ENCODE results near the gene ZMAT5.

The ZMAT5 gene, protein sequence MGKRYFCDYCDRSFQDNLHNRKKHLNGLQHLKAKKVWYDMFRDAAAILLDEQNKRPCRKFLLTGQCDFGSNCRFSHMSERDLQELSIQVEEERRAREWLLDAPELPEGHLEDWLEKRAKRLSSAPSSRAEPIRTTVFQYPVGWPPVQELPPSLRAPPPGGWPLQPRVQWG

DNA sequence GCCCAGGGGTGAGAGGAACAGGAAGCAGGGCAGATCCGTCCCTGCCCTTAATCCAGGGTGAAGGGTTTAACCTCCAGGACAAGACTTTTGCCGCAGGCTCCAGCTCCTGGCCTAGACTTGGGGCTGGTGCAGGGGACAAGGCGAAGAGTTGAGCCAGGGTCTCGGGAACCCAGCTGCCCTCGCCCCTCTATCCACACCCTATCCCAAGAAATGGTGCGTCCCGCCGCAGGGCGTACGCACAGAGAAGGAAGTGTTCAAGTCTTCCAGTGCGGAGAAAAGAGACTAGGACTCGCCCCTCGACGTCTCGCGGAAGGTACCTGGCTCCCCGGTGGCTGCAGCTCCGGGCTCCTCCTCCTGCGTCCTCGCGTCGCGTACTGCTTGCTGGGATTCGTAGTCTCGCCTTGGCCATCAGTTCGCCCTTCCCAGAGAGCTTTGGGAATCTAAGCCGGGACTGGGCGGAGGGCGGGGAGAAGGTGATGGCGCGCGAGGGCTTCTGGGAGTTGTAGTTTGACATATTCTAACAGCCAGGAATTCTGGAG lies at the start of gene ZMAT5:
Gene ZMAT5, minus strand, starts transcription at position 376 of the 539 bp plus-strand sequence. CDS start 18,463 bp downstream, outside the sequence.
- peak; percentile 88 for DNase-seq

DNA sequence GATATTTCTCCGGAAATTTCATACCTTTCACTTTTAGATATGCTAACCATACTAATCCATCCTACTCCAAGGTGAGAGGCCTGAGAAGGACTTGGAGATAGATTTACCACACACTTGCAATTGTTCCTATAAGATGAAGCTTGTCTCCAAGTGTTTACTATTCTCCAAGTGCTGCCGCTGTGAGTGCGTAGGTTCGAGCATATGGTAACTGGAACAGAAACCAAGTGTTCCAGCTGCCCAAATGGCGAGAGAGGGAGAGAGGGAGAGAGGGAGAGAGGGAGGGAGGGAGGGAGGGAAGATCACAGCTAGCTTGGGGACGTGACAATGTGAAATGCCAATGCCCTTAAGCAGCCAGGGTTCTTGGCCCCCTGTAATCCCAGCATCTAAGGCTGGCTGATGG lies 49.7 kb upstream of the ZMAT5 start:
- no peak for DNase-seq

DNA sequence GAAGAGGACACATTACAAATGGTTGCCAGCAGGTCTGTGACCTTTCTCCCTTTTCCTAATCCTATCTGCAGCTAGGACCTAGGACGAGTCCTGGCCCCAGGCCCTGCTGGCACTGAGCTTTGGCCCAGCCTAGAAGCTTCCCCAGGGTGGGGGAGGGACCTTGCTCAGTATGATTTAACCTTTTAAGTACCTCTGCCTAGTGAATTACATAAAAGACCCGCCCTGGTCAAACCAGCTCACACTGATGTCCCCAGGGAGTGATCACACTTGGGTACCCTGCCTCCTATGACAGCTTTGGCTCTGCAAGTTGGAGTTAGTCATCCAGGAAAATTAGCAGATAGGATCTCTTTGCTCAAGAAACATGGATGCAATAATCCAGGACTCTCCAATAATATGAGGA lies 49.3 kb upstream of the ZMAT5 start:
- DNase-seq, result peak; percentile 35

DNA sequence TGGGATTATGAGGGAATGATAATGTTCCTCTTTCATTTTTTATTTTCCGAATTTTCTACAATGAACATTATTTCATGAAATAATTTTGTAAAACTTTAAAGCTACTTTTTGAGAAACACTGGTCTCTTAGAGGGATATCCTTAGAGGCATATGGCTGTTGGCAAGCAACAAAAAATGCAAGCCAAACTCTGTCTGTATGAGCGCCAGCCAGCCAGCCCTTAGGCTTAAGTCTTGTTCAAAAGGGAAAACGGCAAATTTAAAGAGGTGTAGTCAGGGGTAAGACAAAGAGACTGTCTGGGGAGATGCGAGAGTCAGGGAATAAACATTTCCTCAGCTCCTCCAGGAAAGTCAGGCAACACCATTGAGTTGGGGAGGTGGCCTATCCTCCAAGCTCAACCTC lies 48.8 kb upstream of the ZMAT5 start:
- no peak for DNase-seq

DNA sequence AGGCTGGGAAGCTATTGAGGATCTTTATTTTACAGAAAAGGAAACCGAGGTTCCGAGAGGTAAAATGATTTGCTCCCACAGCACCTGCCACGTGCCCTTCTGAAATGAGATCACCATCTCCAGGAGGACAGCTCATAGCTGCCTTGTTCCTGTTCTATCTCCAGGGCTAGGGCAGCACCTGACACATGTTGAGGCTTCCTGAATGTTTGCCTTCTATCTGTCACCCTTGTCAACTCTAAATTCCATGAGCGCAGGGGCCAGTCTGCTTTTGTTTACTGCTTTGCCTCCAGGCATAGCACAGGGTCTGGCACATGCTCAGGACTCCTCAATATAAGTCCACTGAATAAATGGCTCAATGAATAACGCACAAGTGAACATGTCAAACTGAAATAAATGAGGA lies 47.2 kb upstream of the ZMAT5 start:
- no peak for DNase-seq

DNA sequence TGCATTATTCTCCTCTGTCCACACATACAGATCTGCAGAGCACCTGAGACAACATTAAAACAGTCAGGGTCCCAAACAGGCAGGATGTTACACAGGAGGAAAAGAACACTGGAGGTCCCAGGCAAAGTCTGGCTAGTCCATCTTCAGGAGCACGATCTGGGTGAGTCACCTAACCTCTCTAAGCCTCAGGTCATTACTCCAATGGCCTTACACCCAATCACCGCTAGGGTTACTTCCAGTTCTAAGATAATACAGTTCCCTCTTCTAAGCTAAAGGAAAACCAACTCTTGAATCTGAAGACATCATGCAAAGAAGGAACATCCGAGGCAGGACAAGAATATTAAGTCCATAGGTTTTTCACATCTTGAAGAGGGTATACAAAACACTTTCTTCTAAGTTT lies 46.8 kb upstream of the ZMAT5 start:
- DNase-seq, result no peak

DNA sequence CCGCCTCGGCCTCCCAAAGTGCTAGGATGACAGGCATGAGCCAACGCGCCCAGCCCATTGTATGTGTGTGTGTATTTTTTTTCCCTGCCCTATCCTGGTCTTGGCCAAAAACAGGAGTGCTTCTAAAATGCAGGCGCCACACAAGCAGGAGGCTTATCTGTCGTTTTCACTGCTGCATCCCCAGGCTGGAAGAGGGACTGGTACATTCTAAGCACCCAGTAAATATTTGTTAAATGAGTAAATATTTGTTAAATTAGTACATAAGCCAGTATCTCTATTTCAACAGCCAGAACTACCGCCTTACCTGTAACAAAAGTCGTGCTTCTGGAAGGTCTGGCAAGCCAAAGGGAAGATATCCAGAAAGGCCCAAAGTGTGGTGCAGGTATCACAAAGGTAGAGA lies 46.3 kb upstream of the ZMAT5 start:
- DNase-seq, result no peak

DNA sequence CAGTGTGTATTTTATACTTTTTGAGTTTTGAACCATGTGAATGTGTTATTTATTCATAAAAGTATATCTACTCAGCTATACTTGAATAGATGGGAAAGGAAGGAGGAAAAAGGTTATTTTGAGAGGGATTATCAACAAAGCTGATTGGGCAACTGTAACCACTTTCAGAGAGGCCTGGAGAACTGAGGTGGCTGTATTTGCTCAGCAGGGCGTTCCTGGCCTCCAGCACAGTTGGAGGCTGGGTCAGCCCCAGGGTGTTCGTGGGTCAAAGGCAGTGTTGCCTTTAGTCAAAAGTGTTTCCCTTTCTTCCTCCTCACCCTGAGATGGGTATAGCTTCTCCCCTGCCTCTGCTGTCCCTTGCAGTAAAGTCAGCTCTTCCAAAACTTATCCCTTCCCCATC lies 44.6 kb upstream of the ZMAT5 start:
- no peak for DNase-seq

DNA sequence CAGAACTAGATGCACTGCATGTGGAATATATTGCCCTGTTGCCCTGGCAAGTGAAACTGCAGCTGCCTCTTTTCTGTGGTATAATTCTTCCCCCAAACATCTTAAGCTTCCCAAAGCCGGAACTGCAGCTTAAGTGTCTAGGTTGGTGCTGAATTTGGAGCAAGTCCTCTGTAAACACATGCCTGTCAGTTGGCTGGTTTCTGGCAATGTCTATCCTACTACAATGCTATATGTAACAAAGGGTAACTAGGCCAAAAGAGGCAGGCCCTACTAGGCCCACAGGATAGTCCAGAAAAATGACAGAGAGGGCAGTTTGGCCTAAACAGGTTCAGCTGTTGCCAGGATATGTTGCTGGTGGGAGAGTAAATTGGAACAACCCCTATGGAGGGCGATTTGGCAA lies 43.4 kb upstream of the ZMAT5 start:
- no peak for DNase-seq

DNA sequence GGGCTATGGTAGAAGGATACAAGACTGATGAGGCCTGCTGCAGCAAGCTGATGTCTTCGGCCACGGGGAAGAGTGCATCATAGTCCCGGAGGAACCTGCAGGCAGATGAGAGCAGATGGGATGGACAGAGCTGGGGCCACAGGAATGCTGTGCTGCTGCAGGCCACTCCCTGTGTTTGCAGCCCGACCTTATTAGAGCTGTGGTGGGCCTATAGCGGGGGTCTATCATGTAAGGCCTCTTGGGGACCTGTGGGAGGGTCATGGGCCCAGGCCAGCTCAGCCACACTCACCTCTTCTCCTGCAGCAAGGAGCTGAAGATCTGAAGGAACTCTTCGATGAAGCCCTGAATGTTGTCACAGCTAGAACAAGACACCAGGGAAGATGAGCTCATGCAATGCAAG lies 39.4 kb upstream of the ZMAT5 start:
- DNase-seq, result no peak

DNA sequence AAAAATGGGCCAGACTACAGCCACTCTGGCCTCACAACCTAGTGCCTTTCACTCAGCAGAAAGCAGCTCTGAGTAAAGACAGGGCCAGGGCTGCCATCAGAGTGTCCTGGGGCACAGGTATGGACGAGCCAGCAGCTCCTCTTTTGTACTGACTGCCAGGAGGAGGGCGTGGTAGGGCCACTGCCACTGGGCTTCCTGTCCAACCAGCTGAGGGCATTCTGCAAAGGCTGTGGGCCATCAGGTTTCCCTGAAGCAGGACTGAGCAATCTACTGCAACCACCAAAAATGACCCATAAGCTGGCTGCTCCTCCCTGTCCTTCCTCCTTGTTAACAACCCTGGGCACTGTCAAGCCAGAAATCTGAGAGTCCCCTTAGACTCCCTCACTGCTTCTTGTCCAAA lies 38.2 kb upstream of the ZMAT5 start:
- DNase-seq, result no peak

DNA sequence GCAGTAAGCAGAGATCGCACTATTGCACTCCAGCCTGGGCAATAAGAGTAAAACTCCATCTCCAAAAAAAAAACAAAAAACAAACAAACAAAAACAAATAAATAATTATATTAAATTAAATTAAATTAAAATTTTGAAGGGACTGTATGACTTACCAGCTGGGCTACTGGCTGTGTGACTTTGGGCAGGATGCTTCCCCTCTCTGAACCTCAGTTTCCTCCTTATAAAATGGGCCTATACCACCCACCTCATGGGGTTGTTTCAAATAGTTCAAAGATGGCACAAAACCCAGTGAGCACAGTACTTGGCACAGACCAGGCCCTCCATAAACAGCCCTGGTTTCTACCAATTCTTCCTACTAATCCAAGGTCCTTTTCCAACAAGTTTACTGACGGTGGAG lies 36.4 kb upstream of the ZMAT5 start:
- DNase-seq, result no peak

DNA sequence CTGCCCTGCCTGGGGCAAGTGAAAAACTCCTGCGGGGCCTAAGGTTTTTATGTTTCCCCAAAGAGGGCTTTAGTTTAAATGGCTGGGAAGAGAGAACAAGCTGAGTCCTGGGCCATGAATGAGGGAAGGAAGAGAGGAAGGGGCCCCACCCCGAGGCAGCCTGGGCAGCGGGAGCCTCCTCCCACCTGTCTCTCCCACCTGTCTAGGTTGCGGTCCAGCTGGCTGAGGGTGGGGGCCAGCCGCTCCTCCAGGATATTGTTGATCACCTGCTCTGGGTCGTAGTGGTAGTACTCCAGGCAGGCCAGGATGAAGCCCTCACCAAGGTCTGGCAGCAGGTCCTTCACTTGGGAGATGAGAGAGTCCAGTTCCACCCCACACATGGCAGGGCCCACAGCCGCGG lies 35.0 kb upstream of the ZMAT5 start:
- DNase-seq, result no peak

DNA sequence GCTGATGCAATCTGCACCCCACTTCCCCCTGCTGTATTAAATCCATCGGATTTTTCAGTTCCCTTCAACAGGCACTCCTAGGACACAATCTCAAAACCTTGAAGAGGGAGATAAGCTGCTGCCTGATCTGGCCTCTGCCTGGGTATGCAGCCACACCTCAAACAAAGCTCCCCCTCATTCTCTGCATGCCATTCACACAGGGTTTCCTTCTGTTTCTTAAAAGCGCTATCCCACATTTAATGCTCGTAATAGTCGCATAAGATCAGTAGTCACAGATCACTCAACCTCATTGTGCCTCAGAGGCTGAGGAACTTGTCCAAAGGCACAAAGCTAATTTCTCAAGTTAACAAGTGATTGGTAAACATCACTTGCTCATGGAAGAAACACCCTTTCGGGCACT lies 34.3 kb upstream of the ZMAT5 start:
- DNase-seq, result no peak

DNA sequence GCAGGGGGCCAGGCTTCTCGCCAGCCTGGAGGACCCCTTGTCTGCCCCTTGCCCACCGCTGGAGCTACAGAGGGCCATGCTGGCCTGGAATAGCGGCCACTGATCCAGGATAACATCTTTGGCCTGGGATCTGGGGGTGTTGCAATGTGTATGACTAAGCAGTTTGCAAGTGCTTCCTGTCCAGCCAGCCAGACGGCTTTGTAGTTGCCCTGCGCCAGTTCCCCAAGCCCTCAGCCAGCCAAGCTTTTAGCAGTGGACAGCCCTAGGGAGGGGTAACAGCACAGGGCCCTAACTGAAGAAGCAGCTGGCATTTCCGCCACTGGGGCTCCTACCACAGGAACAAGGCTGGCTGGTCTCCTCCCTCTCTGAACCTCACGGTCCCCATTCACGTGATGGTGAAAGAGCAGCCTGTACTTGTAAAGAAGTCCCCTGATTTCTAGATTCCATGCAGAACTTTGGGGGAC lies 32.4 kb upstream of the ZMAT5 start:
- peak; percentile 15 for DNase-seq

DNA sequence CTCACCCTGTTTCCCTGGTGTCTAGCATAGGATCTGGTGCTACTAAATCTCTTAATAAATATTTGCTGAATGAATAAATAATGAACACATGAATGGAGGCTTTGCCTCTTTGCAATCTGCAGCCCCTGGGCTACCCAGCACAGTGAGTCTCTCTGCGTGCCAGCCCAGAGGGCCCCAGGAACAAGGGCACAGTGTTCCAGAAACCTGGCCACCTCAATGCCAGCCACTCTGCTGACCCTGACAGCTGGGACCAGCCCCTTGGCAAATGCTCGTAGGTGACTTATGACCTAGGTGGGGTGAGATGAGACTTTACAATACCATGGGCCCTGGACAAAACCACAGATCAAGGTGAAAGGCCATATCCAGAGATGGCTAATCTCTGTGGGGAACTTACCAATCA lies 32.0 kb upstream of the ZMAT5 start:
- DNase-seq, result no peak

DNA sequence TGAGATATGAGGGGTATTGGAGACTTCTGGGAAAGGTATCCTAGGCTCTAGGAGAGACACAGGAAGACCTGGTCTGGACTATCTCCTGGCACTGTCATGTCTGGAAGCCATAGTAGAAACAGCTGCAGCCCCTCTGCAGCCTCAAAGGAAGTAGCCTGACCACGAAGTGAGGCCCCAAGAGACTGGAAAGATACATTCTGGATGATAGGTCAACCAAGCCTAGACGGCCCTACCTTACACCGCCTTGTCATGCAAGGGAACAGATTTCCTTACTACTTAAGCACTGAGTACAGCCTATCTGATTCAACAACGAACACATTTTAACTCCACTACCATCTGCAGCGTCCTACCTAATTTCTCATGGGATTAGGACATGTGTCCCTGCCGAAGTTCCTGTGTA lies 31.5 kb upstream of the ZMAT5 start:
- DNase-seq, result no peak

DNA sequence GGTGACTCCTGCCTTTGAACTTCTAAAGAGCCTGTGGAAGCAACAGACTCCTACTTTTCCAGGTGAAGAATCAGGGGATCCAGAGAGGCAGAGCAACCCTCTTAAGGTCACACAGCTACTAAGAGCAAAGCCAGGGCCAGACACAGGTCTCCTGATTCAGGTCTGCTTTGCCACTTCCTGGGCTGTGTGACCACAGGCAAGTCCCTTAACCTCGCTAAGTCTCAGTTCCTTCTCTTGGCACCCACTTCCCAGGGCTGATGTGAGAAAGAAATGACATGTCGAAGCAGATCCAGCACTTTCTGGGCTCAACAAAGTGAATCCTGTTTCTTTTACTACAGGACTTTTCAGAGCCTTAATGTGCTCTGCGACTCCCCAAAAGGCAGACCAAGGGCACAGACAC lies 30.5 kb upstream of the ZMAT5 start:
- DNase-seq, result no peak

DNA sequence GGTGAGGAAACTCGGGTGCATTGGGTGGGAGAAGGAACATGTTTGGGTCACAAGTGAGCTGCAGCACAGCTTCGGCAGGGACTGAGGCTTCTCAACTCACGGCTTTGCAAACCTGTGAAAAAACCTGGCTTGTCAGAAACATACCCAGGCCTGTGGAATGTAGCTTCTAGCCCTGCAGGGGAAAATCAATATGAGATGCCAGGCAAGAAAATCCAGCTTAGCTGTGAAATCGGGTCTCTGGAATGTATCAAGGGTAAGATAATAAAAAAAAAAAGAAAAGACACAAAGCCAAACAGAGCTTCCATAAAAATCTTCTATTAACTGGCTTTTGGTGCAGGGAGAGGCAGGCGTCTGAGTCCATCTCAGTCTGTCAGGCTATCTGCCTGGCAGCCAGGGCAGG lies 28.9 kb upstream of the ZMAT5 start:
- DNase-seq, result no peak

DNA sequence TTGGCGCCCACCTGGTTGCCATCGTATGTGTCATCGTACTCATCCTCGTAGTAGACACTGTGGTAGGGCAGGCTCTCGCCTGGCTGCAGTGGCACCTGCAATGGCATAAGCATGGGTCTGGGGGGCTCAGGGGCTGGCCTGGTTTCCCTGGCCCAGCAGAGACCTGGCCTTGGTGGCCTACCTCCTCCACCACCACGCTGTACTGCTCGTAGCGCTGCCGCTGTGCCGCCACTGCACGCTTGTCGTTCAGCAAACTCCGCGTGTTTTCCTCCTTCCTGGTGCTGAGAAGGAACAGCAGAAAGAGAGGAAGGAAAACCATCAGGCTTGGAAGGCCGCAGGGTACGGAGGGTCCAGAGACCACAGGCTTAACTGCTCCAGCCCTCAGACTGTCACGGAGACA lies 26.6 kb upstream of the ZMAT5 start:
- DNase-seq, result no peak

DNA sequence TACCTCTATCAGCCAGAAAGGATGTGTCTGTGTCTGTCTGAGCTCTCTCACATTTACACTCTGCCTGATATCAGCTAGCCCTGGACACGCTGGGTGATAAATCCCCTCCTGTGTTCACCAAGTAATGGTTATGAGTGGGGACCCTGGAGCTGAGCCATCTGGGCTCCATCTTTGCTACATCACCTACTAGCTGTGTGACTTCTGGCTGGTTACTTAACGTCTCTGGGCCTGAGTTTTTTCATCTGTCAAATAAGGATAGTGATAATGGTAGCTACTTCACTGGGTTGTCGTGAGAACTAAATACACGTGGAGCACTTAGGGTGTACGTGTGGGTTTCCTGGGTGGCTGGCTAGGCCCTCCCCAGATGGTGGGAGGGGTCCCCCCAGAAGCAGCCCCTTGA lies 23.3 kb upstream of the ZMAT5 start:
- DNase-seq, result no peak

DNA sequence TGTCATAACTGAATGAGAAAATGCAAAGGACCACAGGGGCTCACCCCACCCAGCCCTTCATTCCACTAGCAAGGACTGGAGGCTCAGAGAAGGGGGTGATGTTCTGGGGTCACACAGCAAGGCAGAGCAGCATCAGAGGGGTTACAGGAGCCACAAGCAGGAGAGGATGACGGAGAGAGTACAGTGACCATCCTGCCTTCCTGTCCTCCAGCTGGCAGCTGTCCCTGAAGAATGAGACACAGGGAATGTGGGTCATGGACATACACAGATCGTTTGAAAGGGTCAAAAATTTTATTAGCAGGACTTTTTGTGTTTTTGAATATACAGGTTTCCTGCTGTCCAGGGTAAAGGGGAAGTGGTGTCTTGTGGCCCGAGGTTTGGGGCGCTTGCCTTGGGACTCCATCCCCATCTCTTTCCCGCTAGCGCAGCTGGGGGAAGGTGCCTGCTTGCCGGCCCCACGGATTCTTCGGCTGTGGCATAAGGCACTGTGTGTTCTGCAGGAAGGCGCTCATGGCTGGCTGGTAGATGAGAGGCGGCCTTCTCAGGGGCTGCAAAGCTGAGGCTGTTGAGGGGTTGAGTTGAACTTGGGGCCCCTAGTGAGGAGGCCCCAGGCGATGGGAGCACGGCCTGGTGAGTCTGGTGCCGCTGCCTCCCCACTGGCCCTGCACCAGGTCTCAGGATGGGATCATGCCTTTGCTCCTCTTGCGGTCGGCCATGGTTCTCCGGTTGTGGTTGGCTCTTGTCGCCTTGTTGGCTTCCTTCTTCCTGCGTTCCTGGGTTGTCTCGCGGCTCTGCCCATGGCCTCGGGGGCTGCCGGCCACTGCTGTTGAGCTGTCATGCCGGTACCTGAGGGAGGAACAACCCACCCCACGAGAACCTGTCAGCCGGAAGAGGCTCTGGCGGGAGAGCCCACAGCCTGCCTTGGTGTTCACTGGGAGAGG lies 21.8 kb upstream of the ZMAT5 start:
- no peak for DNase-seq

DNA sequence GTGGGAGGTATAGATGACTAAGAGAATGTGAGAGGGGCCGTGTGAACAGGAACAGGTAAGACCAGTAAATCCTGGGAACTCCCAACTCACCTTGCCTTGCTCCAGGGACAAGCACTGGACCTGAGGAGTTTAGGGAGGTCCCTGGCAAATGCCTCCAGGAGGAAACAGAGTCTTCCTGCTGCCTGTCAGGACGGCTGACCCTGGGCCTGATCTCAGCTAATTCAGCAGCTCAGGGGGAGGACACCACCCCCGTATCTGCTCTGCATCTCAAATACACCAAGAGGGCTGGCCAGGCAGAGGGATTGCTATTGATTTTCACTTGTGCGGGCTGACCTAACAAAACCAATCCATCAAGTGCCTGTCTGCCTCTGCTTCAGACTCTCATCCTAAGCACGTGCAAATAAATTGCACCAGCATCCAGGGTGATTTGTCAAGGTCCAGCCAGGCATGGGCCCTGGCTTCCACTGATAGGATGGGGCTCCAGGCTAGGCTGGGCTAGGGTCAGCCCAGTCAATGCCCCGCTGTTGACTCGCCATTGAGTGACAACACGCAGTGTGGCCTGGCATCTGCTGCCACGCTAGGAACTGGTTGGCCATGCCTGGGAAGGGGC lies 20.7 kb upstream of the ZMAT5 start:
- no peak for DNase-seq

DNA sequence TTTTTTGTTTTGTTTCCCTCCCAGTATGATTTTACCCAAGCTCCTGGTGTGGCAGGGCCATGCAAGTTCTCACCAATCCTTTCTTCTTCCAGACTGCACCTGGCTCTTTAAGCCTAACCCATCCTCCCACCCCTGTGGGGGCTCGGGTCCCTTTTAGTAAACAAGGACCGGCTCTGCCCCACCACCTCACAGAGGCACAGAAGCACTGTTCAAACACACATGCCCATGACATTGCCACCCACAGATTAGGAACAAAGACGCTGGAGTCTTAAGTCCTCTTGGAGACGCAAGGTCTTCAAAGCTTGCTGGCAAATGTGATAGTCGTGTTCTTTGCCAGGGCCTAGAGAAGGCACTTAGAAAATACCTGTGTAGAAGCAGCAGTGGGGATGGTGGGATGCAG lies 19.2 kb upstream of the ZMAT5 start:
- DNase-seq, result no peak
